ENCODE results near the gene SPATA17.

The SPATA17 gene

GRCh38 chr1:217715681-217716080 is 84.5 kb downstream of the SPATA17 start:
- ATAC-seq = no peak
- no peak for TF ChIP-seq BACH2 (CRISPR knock-in tag; IDR thresholded peaks at IDR 0.05; ENCODE audit: borderline replicate concordance)
- no peak for TF ChIP-seq SNAI2 (CRISPR knock-in tag; IDR thresholded peaks at IDR 0.05)
- TF ChIP-seq RARB (CRISPR knock-in tag; IDR thresholded peaks at IDR 0.05) = no peak
- TF ChIP-seq ISL1 (CRISPR knock-in tag; IDR thresholded peaks at IDR 0.05) = no peak
- TF ChIP-seq ZC3H10 (CRISPR knock-in tag; IDR thresholded peaks at IDR 0.05) = no peak
- TF ChIP-seq TSHZ2 (CRISPR knock-in tag; IDR thresholded peaks at IDR 0.05) = no peak
- TF ChIP-seq OSR1 (CRISPR knock-in tag; IDR thresholded peaks at IDR 0.05) = no peak
- no peak for TF ChIP-seq TOX (CRISPR knock-in tag; IDR thresholded peaks at IDR 0.05; ENCODE audit: borderline replicate concordance)
- TF ChIP-seq POU6F1 (CRISPR knock-in tag; IDR thresholded peaks at IDR 0.05; ENCODE audit: borderline replicate concordance, low read depth) = no peak
- no peak for TF ChIP-seq CREB5 (CRISPR knock-in tag; IDR thresholded peaks at IDR 0.05; ENCODE audit: low read depth)
- no peak for TF ChIP-seq TCF4 (CRISPR knock-in tag; IDR thresholded peaks at IDR 0.05; ENCODE audit: borderline replicate concordance)
- TF ChIP-seq PPARA (CRISPR knock-in tag; IDR thresholded peaks at IDR 0.05; ENCODE audit: borderline replicate concordance) = no peak
- no peak for TF ChIP-seq ZNF70 (CRISPR knock-in tag; IDR thresholded peaks at IDR 0.05)
- TF ChIP-seq CSDC2 (CRISPR knock-in tag; IDR thresholded peaks at IDR 0.05) = no peak
- TF ChIP-seq CSRNP3 (CRISPR knock-in tag; IDR thresholded peaks at IDR 0.05) = no peak
- TF ChIP-seq ZNF8 (CRISPR knock-in tag; IDR thresholded peaks at IDR 0.05) = no peak
- TF ChIP-seq ARNTL (CRISPR knock-in tag; IDR thresholded peaks at IDR 0.05; ENCODE audit: borderline replicate concordance, low read depth) = no peak
- TF ChIP-seq ZFP3 (CRISPR knock-in tag; IDR thresholded peaks at IDR 0.05) = no peak
- no peak for TF ChIP-seq ZFP30 (CRISPR knock-in tag; IDR thresholded peaks at IDR 0.05)

GRCh38 chr1:217717959-217718358 is 86.8 kb downstream of the SPATA17 start:
- no peak for ATAC-seq
- TF ChIP-seq BACH2 (CRISPR knock-in tag; IDR thresholded peaks at IDR 0.05; ENCODE audit: borderline replicate concordance) (no peak), ESRRG (CRISPR knock-in tag; IDR thresholded peaks at IDR 0.05) (no peak), ZFP30 (CRISPR knock-in tag; IDR thresholded peaks at IDR 0.05) (no peak), RARB (CRISPR knock-in tag; IDR thresholded peaks at IDR 0.05) (no peak), GLIS3 (CRISPR knock-in tag; IDR thresholded peaks at IDR 0.05) (no peak), OSR1 (CRISPR knock-in tag; IDR thresholded peaks at IDR 0.05) (no peak), ZC3H10 (CRISPR knock-in tag; IDR thresholded peaks at IDR 0.05) (no peak), ZNF565 (CRISPR knock-in tag; conservative IDR thresholded peaks at IDR 0.05; ENCODE audit: low read depth) (no peak), ISL1 (CRISPR knock-in tag; IDR thresholded peaks at IDR 0.05) (no peak), CSDC2 (CRISPR knock-in tag; IDR thresholded peaks at IDR 0.05) (no peak), ZFP3 (CRISPR knock-in tag; IDR thresholded peaks at IDR 0.05) (no peak)

- TF ChIP-seq RARB (CRISPR knock-in tag; IDR thresholded peaks at IDR 0.05) (no peak), OSR1 (CRISPR knock-in tag; IDR thresholded peaks at IDR 0.05) (no peak), TSHZ2 (CRISPR knock-in tag; IDR thresholded peaks at IDR 0.05) (no peak), CREB5 (CRISPR knock-in tag; IDR thresholded peaks at IDR 0.05; ENCODE audit: low read depth) (no peak), ZNF565 (CRISPR knock-in tag; conservative IDR thresholded peaks at IDR 0.05; ENCODE audit: low read depth) (no peak), ZC3H10 (CRISPR knock-in tag; IDR thresholded peaks at IDR 0.05) (no peak), GLIS3 (CRISPR knock-in tag; IDR thresholded peaks at IDR 0.05) (no peak), POU6F1 (CRISPR knock-in tag; IDR thresholded peaks at IDR 0.05; ENCODE audit: borderline replicate concordance, low read depth) (no peak), ESRRG (CRISPR knock-in tag; IDR thresholded peaks at IDR 0.05) (no peak), ZNF8 (CRISPR knock-in tag; IDR thresholded peaks at IDR 0.05) (no peak), ZNF70 (CRISPR knock-in tag; IDR thresholded peaks at IDR 0.05) (no peak), BACH2 (CRISPR knock-in tag; IDR thresholded peaks at IDR 0.05; ENCODE audit: borderline replicate concordance) (no peak)
- ATAC-seq = peak; percentile 31; the same call in 1 of the 3 replicates
These were observed 87.7 kb downstream of the SPATA17 start for GRCh38 chr1:217718873-217719272.

All from SK-N-SH treated with all-trans-retinoic acid at 6 μM for 48 hours (cell line).